Measurements from ENCODE around the gene LRP2.

The LRP2 gene

DNA sequence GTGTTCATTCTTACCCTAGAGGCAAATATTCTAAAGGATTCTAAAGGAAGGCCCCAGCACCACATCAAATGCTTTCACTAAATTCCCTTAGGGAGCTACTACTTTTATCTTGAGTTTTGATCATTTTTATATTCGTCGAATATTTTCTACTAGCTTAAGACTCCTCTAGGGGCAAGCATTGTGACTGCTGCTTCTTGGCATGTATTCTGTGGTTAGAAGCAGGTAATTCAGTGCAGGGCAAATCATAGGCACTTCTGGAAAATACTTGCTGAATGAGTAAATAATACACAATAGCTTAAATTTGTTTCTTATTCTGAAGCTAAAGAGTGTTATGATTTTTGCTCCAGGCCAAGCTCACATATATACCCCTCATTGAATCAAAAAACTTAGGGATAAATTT, 136.4 kb downstream of the LRP2 start:
- no peak overlapping the region for H3K27ac ChIP-seq
- TF ChIP-seq, protein P1, sequence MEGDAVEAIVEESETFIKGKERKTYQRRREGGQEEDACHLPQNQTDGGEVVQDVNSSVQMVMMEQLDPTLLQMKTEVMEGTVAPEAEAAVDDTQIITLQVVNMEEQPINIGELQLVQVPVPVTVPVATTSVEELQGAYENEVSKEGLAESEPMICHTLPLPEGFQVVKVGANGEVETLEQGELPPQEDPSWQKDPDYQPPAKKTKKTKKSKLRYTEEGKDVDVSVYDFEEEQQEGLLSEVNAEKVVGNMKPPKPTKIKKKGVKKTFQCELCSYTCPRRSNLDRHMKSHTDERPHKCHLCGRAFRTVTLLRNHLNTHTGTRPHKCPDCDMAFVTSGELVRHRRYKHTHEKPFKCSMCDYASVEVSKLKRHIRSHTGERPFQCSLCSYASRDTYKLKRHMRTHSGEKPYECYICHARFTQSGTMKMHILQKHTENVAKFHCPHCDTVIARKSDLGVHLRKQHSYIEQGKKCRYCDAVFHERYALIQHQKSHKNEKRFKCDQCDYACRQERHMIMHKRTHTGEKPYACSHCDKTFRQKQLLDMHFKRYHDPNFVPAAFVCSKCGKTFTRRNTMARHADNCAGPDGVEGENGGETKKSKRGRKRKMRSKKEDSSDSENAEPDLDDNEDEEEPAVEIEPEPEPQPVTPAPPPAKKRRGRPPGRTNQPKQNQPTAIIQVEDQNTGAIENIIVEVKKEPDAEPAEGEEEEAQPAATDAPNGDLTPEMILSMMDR (conservative IDR thresholded peaks at IDR 0.05) = no peak

DNA sequence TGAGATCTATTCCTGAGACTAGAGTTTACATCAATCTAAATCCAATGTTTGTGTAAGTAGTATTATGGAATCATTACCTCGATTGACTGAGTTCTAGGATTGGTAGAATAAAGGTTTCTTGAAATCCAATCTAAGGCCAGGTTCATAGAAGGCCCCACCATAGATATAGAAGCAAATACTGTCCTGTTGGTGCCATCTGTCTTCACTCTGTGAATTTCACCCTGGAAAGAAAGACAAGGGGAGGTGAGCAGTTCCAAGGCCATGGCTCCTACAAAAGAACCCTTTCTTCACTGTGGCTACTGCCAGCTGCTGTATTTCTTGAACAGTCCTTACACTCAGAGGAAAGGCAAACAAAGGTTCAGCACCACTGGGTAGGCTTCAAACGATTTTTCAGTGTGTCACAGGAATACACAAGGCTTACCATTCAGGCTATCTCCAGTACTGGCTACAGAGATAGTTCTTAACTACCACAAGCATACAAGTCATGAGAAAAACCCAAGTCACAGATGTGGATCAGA, 137.0 kb downstream of the LRP2 start:
- H3K27ac ChIP-seq = no peak overlapping the region
- TF ChIP-seq, protein P1 (conservative IDR thresholded peaks at IDR 0.05) = no peak

DNA sequence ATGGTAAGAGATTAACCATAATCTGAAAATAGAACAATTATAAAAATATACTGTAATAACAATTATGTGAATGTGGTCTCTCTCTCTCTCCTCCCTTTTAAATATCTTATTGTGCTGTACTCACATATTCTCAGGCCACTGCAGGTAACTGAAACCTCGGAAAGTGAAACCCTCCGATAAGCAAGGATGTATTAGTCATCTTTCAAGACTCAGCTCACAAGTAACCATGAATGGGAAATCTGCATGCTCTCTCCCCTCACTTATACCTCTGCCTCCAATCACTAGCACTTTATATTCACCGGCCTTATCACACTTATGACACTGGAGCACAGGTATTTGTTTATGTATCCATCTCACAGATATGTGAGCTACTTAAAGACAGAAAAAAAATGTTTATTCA, 139.7 kb downstream of the LRP2 start:
- no peak overlapping the region for H3K27ac ChIP-seq

DNA sequence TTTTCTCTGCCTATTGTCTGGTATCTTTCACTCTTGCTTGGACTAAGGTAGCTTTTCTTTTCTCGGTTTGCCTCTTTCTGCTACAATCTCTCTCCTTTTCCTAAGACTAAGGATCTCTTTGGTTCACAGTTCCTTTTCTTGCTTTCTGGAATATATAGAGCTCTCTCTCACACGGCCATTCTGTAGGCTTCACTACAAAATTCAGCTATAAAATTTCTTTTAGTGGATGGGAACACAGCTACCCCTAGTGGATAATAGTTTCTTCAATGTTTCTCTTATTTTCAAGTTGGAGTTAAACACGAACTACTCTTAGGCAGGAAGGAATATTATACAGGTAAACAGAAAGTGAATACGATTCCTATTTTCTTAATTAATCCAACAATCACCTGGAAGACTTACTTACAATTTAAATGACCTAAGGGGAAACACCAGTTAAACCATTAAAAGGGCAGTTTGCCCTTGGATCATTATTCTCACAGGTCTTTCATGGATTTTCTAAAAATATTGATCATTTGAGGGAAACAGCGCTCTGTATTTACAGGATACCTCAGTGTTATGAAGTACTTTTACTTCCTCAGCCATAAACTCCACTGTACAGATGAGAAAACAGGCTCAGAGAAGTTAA, 140.5 kb downstream of the LRP2 start:
- TF ChIP-seq, protein P1 (conservative IDR thresholded peaks at IDR 0.05) = peak; percentile 91
- peak overlapping the region; percentile 36 for H3K27ac ChIP-seq

More for the DNA sequence above, 139.7 kb downstream of the LRP2 start:
- TF ChIP-seq, protein P1 (conservative IDR thresholded peaks at IDR 0.05) = no peak

DNA sequence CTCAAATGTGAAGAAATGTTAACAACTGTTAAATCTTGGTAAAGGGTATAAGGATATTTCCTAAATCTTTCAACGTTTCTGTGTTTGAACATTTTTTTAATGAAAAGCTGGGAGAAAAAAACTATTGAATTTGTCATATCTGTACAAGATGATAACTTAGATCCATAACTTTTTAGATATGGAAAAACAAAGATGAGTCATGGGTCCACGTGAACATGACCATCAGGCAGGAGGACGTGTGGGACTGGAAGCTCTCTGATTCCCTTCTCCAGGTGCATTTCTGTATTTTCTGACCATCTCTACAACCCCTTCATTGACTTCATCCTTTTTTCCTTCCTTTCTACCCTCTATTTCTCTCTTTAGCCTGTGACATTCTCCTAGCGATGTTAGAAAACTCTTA, 151.4 kb downstream of the LRP2 start:
- TF ChIP-seq, protein P1 (conservative IDR thresholded peaks at IDR 0.05) = no peak
- H3K27ac ChIP-seq = no peak overlapping the region

DNA sequence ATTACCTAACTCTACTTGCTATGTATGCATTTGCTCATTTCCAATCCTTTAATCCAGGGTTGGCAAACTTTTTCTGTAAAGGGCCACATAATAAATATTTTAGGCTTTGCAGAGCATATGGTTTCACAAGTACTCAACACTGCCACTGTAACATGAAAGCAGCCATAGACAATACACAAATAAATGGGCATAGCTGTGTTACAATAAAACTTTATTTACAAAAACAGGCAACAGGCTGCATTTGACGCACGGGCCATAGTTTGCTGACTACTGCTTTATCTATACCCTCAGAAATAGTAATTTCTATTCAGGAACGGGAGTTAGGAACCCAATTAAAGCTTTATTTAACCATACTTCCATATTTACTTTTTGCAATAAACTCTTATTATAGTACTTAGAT, 154.3 kb downstream of the LRP2 start:
- TF ChIP-seq, protein P1 (conservative IDR thresholded peaks at IDR 0.05) = no peak
- no peak overlapping the region for H3K27ac ChIP-seq

DNA sequence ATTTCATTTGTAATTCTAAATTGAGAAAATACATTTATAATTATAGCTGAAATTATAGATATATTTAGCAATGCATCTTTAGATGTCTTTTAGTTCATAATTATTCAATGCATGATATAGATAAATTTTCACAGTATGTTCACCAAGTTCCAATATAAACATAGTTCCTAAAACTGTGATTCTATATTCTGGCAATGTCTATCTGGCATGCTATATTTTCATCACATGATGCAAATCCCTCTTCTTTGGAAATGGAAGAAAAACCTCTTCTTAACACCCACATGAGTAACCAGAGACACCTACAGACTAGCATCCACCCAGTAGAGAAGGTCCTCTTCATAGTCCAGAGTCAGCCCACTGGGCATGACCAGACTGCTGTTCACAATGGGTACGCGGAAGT, 157.2 kb downstream of the LRP2 start:
- TF ChIP-seq, protein P1 (conservative IDR thresholded peaks at IDR 0.05) = no peak

More for the DNA sequence above, 157.2 kb downstream of the LRP2 start:
- no peak overlapping the region for H3K27ac ChIP-seq
